ENCODE measurements around the gene ARHGAP45.

Gene ARHGAP45

DNA sequence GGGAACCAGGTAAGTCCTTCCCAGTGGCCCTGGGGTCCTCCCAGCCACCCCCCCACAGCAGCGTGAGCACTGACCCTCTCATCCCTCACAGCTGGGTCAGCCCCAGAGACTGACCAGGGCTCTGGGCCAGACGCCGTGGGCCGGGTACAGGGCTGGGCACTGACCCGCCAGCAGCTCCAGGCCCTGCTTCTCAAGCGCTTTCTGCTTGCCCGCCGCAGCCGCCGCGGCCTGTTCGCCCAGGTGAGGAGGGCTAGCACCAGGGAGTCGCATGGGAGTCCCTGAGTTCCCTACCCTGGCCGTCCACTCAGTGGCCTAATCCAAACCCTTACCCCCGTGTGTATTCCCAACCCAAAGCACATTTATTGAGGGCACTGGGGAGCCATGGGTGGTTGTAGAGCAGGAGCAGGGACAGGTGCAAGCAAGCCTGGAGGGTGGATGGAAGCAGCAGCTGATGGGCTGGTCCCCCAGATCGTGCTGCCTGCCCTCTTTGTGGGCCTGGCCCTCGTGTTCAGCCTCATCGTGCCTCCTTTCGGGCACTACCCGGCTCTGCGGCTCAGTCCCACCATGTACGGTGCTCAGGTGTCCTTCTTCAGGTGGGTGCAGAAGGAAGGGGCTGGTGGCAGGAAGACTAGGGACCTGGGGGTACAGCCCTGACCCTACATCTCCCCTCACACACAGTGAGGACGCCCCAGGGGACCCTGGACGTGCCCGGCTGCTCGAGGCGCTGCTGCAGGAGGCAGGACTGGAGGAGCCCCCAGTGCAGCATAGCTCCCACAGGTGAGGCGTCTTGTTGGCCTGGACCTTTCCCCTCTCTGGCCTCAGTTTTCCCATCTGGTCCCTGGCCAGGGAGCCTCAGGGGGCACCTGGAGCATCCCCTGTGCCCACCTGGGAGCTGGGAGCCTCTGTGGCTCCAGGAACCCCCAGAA lies 12.6 kb upstream of the ARHGAP45 start:
- no peak for DNase-seq

DNA sequence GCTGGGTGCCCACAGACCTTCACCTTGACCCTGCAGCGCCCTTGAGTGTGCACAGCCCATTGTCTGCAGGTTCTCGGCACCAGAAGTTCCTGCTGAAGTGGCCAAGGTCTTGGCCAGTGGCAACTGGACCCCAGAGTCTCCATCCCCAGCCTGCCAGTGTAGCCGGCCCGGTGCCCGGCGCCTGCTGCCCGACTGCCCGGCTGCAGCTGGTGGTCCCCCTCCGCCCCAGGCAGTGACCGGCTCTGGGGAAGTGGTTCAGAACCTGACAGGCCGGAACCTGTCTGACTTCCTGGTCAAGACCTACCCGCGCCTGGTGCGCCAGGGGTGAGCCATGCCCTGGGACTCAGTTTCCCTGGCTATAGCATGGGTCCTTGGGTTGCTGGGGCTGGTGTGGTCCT lies 11.9 kb upstream of the ARHGAP45 start:
- no peak for DNase-seq

DNA sequence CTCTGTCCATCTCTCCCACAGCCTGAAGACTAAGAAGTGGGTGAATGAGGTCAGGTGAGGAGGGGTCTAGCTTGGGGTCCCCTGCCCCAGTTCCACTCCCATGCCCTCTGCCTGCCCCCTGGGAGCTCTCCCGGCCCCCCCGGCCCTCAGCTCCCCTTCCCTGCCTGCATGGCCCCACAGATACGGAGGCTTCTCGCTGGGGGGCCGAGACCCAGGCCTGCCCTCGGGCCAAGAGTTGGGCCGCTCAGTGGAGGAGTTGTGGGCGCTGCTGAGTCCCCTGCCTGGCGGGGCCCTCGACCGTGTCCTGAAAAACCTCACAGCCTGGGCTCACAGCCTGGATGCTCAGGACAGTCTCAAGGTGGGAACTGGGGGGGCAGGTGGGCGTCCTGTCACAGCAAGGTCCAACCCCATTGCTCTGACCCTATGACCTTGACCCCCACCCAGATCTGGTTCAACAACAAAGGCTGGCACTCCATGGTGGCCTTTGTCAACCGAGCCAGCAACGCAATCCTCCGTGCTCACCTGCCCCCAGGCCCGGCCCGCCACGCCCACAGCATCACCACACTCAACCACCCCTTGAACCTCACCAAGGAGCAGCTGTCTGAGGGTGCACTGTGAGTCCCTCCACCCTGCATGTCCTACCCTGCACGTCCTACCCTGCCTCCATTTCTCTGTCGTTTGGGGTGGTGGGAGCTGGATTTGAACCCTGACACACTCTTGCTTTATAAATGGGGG lies 10.9 kb upstream of the ARHGAP45 start:
- DNase-seq: no peak

DNA sequence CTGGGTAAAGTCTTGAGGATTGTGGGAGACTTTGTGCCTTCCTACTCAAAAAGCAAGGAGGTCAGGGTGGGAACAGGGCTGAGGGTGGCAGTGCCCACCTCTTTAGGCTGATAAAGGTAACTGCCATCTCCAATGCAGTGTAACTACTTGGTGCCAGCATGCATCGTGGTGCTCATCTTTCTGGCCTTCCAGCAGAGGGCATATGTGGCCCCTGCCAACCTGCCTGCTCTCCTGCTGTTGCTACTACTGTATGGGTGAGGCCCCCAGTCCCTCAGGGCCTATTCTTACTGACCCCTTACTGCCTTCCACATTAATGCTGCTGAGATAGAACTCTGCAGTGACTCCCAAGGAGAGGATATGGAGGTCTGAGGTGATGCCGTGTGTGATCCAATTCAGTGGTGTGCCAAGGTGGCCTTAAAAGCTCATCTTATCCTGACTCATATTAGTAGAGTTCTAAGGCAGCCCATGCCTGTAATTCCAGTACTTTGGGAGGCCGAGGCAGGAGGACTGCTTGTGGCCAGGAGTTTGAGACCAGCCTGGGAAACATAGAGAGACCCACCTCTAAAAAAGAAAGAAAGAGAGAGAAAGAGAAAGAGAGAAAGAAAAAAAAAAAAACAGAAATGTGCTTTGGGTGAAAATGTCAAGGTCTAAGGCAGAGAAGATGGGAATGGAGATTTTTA lies 9.7 kb upstream of the ARHGAP45 start:
- DNase-seq: peak; percentile 30

DNA sequence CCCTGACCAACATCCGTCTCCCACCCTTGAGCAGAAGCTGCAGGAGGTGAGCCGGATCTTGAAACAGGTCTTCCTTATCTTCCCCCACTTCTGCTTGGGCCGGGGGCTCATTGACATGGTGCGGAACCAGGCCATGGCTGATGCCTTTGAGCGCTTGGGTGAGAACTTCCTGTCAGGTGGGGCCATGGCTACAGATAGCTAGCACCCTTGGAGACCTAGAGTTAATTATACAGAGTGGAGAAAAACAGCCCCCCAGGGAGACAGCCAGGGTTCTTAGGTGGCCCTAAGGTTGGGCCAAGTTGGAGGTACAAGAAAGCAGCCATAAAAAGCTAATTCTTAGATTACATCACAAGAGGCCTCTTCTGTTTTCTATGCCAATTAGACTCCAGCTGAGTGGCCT lies 8.9 kb upstream of the ARHGAP45 start:
- no peak for DNase-seq

DNA sequence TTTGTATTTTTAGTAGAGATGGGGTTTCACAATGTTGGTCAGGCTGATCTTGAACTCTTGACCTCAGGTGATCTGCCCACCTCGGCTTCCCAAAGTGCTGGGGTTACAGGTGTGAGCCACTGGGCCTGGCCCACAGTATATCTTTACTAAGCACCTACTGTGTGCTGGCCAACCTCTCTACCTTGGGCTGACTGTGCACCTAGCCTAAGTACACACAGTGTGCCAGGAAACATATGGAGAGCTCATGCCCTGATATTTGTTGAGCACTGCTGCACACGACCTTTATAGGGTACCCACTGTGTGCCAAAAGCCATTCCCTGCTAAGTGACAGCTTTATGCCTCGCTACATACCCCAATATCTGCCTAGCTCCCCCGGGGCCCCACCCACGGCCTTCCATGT lies 6.3 kb upstream of the ARHGAP45 start:
- no peak for DNase-seq

DNA sequence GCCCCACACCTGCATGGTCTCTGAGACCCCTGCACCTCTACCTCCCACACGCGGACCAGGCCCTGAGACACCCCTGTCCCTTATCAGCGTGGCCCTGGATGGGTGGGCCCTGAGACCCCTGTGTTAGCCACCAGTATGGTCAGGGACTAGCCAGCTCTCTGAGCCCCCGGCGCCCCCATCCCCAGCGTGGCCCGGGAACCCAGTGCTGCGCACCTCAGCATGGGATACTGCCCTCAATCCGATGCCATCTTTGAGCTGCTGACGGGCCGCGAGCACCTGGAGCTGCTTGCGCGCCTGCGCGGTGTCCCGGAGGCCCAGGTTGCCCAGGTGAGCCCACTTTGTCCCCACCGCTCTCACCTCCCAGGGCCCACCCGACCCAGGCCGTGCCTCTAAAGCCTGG lies 5.0 kb upstream of the ARHGAP45 start:
- DNase-seq: no peak

DNA sequence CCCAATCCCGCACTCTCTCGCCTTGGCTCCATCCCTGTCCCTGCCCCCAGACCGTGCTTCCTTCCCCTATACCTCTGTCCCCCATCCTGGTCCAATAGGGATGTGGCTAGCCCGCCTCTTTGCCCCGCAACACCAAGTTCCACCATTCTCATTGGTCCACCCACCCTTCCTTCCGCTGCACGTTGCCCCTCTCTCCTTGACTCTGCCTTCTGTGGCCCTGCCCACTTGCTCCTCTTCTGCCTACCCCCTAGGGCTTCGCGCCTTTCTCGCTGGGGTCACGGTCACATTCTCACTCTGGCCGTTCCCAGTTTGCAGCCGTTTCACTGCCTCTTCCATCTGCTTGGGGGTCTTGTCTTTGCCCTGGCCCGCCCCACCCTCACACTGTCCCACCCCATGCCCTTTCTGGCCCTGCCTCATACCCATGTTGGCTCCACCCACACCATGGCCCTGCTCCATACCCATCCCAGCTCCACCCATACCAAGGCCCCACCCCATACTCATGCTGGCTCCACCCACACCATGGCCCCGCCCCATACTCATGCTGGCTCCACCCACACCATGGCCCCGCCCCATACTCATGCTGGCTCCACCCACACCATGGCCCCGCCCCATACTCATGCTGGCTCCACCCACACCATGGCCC lies 4.5 kb upstream of the ARHGAP45 start:
- DNase-seq: no peak

DNA sequence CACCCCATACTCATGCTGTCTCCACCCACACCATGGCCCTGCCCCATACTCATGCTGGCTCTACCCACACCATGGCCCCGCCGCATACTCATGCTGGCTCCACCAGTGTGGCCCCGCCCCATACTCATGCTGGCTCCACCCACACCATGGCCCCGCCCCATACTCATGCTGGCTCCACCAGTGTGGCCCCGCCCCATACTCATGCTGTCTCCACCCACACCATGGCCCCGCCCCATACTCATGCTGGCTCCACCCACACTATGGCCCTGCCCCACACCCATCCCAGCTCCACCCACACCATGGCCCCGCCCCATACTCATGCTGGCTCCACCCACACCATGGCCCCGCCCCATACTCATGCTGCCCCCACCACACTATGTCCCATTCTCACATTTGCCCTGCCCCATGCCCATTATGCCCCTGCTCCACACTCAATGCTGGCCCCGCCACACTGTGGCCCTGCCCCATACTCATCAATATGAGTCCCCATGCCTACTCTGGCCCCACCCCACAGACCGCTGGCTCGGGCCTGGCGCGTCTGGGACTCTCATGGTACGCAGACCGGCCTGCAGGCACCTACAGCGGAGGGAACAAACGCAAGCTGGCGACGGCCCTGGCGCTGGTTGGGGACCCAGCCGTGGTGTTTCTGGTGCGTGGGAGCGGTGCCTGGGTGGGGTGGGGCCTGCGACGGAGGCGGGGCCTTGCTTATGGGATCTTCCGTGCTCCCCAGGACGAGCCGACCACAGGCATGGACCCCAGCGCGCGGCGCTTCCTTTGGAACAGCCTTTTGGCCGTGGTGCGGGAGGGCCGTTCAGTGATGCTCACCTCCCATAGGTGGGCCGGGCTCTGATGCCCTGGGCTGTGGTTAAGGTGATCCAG lies 3.7 kb upstream of the ARHGAP45 start:
- no peak for DNase-seq

DNA sequence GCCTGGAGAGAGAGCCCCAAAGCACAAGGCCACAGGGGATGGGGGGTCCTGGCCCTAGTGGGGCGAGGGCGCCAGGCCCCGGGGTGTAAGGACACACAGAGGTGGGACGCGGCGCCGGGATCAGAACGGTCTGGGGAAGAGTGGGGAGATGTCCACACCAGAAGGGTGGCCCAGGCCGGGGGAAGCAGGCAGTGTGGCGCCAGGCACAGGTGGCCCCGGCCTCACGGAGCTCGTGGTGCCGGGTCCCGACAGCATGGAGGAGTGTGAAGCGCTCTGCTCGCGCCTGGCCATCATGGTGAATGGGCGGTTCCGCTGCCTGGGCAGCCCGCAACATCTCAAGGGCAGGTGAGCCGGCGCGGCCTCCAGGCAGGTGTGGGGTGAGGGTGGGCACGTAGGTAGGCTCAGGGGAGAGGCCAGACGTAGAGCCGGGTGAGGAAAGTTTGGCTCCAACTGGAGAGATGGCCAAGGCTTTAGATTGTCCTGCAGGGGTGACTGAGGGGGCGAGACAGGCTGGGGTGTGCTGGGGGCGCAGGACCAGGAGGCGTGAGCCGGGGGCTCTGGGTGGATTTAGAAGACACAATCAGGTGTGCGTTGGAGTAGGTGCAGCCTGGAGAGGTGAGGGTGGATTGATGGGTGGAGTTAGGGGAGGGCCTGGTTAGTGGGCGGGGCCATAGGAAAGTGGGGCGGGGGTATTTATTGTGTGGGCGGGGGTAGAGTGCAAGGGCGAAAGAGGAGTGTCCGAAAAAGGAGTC lies 2.9 kb upstream of the ARHGAP45 start:
- no peak for DNase-seq

DNA sequence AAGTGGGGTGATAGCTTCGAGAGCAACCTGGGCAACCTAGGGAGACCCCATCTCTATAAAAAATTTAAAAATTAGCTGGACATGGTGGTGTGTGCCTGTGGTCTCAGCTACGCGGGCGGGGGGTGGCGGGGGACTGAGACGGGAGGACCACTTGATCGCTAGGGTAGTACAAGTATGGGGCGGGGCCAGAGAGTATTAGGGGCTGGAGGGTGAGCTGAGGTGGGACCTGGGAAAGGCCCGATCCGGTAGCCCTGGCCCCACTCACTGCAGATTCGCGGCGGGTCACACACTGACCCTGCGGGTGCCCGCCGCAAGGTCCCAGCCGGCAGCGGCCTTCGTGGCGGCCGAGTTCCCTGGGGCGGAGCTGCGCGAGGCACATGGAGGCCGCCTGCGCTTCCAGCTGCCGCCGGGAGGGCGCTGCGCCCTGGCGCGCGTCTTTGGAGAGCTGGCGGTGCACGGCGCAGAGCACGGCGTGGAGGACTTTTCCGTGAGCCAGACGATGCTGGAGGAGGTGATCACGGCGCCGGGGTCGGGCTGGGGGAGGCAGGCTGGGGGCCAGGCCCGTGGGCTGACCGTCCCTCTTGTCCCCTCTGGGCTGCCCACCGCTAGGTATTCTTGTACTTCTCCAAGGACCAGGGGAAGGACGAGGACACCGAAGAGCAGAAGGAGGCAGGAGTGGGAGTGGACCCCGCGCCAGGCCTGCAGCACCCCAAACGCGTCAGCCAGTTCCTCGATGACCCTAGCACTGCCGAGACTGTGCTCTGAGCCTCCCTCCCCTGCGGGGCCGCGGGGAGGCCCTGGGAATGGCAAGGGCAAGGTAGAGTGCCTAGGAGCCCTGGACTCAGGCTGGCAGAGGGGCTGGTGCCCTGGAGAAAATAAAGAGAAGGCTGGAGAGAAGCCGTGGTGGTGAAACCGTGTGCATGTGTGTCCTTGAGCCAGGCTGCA lies 2.0 kb upstream of the ARHGAP45 start:
- no peak for DNase-seq

DNA sequence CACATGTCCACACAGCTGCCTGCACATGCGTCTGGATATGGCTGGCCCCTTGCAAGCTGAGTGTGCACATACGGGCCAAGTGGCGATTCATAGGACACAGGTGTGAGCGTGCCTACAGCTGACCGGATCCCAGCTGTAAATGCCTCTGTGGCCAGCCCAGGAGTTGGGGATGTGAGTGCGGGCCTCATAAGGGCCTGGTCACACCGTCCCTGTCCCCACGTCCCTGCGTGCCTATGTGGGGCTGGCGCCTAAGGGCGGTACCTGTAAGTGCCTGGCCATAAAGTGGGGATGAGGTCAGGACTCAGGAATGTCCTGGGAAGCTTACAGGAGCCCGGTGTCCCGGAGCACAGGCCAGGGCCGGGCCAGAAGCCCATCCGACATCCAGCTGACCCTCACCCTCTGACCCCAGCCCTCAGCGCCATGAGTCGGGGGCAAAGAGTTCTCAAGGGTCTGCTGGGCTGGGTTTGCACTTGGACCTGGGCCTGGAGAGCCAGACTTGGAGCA lies 1.3 kb upstream of the ARHGAP45 start:
- no peak for DNase-seq

DNA sequence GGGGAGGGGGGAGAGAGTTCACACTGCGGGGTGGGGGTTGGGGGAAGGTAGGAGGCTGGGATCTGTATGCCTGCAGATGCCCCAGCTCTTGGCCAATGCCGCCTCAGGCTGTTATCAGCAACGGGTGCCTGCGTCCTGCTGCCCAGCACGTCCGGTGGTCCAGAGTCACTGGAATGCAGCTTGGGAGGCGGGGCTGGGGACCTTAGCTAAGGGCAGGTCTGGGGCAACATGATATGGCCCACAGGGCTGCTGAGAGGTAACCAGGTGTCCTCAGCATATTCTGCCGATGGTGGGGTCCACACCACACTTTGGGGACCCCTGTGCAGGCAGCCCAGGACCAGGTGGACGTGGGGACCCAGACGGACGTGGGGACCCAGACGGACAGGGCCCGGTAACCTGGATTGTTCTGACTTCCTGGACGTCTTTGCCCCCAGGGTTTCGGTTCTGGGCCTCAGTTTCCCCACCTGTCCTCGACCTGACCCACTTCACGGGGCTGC lies 668 bp upstream of the ARHGAP45 start:
- DNase-seq: no peak

DNA sequence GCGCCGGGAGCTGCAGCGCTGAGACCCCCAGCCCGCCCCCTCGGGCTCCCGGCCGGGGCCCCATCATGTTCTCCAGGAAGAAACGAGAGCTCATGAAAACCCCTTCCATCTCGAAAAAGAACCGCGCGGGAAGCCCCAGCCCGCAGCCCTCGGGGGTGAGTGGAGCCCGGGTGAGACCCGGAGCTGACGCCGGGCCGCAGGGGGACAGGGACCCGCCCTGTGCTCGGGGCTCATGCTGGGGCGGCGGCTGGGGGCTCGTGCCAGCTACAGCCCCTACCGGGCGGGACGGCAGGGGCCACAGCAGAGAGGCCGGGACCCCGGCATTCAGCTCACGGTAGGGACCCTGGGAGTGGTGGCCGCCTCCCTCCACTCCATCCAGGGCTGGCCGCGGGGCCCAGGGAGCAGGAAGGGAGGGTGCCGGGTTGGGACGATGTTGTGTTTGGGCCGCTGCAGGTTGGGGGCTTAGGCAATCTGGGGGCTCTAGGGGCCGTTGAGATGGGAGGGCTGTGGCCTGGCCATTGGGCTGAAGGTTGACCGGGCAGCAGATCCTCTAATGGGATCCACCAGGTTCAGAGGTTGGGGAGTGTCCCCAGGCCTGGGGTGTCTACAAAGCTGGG lies 482 bp downstream of the ARHGAP45 start:
- DNase-seq: no peak

DNA sequence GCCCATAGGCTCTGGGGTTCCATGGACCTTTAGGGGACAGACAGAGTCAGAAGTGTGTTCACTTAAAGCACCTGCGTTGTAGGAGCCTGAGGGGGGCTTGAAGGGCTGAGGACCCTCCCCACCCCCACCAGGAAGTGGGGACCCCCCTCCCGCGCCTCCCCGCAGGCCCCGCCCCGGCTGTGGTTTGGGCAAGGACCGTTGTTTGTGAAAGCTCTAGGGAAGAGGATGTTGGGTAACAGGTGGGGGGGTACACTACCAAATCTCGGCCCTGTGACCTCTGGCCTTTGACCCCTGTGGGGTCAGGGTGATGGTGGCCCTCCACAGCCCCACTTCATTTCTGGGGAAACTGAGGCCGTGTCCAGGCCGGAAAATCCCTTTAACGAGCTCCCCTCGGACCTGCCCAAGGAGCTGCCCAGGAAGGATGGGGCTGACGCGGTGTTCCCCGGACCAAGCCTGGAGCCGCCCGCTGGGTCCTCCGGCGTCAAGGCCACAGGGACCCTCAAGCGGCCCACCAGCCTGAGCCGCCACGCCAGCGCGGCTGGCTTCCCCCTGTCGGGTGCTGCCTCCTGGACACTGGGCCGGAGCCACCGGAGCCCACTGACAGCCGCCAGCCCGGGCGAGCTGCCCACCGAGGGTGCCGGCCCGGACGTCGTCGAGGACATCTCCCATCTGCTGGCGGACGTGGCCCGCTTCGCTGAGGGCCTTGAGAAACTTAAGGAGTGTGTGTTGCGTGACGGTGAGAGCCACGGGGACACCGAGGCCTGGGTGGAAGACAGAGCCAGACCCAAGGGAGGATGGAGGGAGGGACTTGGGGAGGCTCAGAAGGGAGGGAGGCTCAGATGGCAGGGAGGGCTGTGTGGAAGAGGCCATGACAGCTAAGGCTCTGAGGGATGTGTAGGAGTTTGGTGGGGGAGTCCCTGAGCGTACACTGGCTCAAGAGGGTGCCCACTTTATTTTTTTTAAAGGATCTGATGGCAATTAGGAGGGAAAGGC lies 1.3 kb downstream of the ARHGAP45 start:
- no peak for DNase-seq

DNA sequence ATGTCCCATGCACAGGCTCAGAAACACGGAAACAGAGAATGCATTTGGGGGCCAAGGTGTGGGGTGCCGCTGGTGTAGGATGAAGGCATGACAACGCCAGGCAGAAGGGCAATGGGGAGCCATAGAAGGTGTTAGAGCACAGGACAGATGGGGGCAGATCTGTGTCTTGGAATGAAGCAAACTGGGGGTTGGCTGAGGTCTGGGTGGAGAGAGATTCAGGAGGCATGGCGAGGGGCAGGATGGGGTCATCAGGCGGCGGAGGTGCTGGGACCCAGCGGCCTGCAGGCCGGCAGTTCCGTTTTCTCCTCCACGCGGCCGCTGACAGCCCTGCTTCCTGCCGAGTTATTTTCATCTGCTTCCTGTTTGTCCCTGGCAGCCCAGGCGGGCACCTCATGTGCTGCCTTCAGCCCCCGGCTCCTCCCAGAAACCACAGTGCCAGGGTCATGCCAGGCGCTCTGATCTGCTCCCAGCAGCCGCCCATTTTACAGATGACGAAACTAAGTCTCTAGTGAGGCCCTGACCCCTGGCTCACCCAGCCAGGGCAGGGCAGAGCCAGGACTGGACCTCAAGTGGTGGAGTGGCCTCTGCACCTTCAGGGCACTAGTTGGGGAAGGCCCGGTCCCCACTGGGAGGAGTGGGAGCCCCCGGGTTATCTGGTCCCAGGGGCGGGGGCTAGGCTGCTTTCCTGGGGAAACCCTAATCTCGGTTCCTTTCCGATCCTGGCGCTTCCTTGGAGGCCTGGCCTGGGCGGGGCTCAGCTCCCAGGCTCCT lies 2.2 kb downstream of the ARHGAP45 start:
- DNase-seq: no peak

DNA sequence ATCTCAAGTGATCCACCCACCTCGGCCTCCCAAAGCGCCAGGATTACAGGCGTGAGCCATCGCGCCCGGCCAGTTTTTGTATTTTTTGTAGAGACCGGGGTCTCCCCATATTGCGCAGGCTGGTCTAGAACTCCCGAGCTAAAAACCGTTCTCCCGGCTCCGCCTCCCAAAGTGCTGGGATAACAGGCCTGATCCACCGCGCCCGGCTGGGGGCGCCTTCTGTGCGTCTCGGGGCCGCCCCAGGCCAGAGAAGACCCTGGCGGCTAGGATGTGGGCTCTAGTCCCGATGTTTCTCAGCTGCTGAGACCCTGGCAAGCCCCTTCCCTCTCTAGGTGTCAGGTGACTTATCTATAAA lies 3.6 kb downstream of the ARHGAP45 start:
- DNase-seq: no peak
